K562 (cell line): Measurements from ENCODE around the gene UCN. TPM values are rescaled to one million over a fixed set of nuclear protein-coding genes. Genes with fewer than 3 reads are reported as not detected.

Experiments
- HNRNPL ChIP-seq: fragments of 200-400 bp; formaldehyde crosslinking; IDR thresholded peaks from 2 replicates; pipeline ENCODE4 v1.6.1; 2017; ENCODE audit warnings: low read depth, mild to moderate bottlenecking, low read length
- ZBTB33 ChIP-seq: sonication (generic); formaldehyde crosslinking; IDR thresholded peaks from 2 replicates; pipeline ENCODE4 v1.8.1; 2023; ENCODE audit warnings: mild to moderate bottlenecking, missing genetic modification reagents
- polyA plus RNA-seq, 8 experiments: library from polyadenylated mRNA; depleted of rRNA in 4 of 8; stranded (reverse) in 5 of 8; unstranded in 3 of 8; fragments of >200 nt; fragmentation: Nextera tagmentation in 2 of 8; fragmentation: Illumina TruSeq in 1 of 8; extraction: Ambion mirVana in 2 of 8; extraction: Trizol in 1 of 8; gene quantifications; 2 replicates each; pipeline versions ENCODE4 v1.2.1 to v1.2.3, GENCODE V29; 2011 to 2014; ENCODE audit warnings: inconsistent platforms in 1 of 8, missing spikeins in 1 of 8
- total RNA-seq, 7 experiments: library from RNA; depleted of rRNA in 6 of 7; stranded (reverse); fragments of >200 nt in 6 of 7; fragmentation: Illumina TruSeq in 2 of 7; extraction: Trizol in 2 of 7; gene quantifications; 2 replicates each; pipeline versions ENCODE4 v1.2.1 to v1.2.3, GENCODE V29; 2011 to 2021; ENCODE audit warnings: low replicate concordance in 1 of 7
- TF ChIP-seq, protein P1 (sequence below): fragments of 200-600 bp; sonication (generic); IDR thresholded peaks from one replicate; pipeline ENCODE4 v1.6.1; 2012; ENCODE audit warnings: mild to moderate bottlenecking, low read depth, low read length, inconsistent platforms
- TF ChIP-seq, protein P2 (sequence below), 2 experiments: IDR thresholded peaks; 2 replicates each; pipeline ENCODE4 v1.6.1; 2012; ENCODE audit warnings: improper control_type of control experiment in 2 of 2, low read depth in 2 of 2, low read length in 2 of 2, borderline replicate concordance in 1 of 2
- TF ChIP-seq, protein P3 (sequence below), 3 experiments: fragments of 200-800 bp in 1 of 3; fragments of 250-450 bp in 1 of 3; fragments of 450-650 bp in 1 of 3; sonication (Bioruptor Pico) in 1 of 3; sonication (Bioruptor generic) in 1 of 3; formaldehyde crosslinking in 1 of 3; IDR thresholded peaks; 2 replicates each; pipeline versions ENCODE4 v1.6.1 to v1.8.0; 2016 to 2022; ENCODE audit warnings: mild to moderate bottlenecking in 2 of 3, missing genetic modification characterization in 2 of 3, missing compliant biosample characterization in 1 of 3, moderate library complexity in 1 of 3

UCN gene
- total and polyA plus RNA-seq, 9 of the 15 experiments (the other 6 are each of a cell fraction or from before 2014, with no cell fraction given) = 0.10 to 2.7 (median 0.43) TPM

DNA sequence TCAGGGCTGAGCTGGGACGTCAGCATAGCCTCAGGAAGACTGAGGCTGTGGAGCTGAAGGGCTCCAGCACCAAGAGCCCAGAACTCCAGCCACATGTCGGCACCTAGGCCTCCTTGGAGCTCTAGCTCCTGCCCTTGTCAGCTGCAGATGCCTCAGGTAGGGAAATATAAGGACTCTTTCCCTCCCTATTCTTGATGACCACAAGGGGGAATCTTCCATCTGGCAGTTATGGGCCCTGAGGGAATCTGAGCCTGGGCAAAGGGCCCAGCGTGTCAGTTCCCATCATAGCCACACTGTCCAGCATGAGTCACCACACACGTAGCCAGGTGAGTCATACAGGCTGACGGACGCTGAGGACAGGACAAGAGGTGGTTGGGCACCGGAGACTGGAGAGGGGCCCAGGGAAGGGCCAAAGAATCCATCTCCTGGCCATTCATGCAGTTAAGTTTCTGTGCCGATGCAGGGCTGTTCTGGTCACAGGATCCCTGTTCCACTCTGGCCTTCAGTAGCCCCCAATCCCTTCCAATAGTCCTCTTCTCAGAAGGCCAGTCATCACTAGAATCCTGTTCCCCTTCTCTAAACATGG, 12.8 kb upstream of the UCN start (continued):
- TF ChIP-seq, protein P1, sequence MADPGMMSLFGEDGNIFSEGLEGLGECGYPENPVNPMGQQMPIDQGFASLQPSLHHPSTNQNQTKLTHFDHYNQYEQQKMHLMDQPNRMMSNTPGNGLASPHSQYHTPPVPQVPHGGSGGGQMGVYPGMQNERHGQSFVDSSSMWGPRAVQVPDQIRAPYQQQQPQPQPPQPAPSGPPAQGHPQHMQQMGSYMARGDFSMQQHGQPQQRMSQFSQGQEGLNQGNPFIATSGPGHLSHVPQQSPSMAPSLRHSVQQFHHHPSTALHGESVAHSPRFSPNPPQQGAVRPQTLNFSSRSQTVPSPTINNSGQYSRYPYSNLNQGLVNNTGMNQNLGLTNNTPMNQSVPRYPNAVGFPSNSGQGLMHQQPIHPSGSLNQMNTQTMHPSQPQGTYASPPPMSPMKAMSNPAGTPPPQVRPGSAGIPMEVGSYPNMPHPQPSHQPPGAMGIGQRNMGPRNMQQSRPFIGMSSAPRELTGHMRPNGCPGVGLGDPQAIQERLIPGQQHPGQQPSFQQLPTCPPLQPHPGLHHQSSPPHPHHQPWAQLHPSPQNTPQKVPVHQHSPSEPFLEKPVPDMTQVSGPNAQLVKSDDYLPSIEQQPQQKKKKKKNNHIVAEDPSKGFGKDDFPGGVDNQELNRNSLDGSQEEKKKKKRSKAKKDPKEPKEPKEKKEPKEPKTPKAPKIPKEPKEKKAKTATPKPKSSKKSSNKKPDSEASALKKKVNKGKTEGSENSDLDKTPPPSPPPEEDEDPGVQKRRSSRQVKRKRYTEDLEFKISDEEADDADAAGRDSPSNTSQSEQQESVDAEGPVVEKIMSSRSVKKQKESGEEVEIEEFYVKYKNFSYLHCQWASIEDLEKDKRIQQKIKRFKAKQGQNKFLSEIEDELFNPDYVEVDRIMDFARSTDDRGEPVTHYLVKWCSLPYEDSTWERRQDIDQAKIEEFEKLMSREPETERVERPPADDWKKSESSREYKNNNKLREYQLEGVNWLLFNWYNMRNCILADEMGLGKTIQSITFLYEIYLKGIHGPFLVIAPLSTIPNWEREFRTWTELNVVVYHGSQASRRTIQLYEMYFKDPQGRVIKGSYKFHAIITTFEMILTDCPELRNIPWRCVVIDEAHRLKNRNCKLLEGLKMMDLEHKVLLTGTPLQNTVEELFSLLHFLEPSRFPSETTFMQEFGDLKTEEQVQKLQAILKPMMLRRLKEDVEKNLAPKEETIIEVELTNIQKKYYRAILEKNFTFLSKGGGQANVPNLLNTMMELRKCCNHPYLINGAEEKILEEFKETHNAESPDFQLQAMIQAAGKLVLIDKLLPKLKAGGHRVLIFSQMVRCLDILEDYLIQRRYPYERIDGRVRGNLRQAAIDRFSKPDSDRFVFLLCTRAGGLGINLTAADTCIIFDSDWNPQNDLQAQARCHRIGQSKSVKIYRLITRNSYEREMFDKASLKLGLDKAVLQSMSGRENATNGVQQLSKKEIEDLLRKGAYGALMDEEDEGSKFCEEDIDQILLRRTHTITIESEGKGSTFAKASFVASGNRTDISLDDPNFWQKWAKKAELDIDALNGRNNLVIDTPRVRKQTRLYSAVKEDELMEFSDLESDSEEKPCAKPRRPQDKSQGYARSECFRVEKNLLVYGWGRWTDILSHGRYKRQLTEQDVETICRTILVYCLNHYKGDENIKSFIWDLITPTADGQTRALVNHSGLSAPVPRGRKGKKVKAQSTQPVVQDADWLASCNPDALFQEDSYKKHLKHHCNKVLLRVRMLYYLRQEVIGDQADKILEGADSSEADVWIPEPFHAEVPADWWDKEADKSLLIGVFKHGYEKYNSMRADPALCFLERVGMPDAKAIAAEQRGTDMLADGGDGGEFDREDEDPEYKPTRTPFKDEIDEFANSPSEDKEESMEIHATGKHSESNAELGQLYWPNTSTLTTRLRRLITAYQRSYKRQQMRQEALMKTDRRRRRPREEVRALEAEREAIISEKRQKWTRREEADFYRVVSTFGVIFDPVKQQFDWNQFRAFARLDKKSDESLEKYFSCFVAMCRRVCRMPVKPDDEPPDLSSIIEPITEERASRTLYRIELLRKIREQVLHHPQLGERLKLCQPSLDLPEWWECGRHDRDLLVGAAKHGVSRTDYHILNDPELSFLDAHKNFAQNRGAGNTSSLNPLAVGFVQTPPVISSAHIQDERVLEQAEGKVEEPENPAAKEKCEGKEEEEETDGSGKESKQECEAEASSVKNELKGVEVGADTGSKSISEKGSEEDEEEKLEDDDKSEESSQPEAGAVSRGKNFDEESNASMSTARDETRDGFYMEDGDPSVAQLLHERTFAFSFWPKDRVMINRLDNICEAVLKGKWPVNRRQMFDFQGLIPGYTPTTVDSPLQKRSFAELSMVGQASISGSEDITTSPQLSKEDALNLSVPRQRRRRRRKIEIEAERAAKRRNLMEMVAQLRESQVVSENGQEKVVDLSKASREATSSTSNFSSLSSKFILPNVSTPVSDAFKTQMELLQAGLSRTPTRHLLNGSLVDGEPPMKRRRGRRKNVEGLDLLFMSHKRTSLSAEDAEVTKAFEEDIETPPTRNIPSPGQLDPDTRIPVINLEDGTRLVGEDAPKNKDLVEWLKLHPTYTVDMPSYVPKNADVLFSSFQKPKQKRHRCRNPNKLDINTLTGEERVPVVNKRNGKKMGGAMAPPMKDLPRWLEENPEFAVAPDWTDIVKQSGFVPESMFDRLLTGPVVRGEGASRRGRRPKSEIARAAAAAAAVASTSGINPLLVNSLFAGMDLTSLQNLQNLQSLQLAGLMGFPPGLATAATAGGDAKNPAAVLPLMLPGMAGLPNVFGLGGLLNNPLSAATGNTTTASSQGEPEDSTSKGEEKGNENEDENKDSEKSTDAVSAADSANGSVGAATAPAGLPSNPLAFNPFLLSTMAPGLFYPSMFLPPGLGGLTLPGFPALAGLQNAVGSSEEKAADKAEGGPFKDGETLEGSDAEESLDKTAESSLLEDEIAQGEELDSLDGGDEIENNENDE = no peak
- TF ChIP-seq, protein P2, sequence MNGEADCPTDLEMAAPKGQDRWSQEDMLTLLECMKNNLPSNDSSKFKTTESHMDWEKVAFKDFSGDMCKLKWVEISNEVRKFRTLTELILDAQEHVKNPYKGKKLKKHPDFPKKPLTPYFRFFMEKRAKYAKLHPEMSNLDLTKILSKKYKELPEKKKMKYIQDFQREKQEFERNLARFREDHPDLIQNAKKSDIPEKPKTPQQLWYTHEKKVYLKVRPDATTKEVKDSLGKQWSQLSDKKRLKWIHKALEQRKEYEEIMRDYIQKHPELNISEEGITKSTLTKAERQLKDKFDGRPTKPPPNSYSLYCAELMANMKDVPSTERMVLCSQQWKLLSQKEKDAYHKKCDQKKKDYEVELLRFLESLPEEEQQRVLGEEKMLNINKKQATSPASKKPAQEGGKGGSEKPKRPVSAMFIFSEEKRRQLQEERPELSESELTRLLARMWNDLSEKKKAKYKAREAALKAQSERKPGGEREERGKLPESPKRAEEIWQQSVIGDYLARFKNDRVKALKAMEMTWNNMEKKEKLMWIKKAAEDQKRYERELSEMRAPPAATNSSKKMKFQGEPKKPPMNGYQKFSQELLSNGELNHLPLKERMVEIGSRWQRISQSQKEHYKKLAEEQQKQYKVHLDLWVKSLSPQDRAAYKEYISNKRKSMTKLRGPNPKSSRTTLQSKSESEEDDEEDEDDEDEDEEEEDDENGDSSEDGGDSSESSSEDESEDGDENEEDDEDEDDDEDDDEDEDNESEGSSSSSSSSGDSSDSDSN (IDR thresholded peaks at IDR 0.05; ENCODE audit: borderline replicate concordance in 1 of 2, low read depth in 2 of 2, low read length in 2 of 2) = peak in 1 of 2 experiments; percentile 22; a peak in 1 of 4 replicates
- TF ChIP-seq, protein P3, sequence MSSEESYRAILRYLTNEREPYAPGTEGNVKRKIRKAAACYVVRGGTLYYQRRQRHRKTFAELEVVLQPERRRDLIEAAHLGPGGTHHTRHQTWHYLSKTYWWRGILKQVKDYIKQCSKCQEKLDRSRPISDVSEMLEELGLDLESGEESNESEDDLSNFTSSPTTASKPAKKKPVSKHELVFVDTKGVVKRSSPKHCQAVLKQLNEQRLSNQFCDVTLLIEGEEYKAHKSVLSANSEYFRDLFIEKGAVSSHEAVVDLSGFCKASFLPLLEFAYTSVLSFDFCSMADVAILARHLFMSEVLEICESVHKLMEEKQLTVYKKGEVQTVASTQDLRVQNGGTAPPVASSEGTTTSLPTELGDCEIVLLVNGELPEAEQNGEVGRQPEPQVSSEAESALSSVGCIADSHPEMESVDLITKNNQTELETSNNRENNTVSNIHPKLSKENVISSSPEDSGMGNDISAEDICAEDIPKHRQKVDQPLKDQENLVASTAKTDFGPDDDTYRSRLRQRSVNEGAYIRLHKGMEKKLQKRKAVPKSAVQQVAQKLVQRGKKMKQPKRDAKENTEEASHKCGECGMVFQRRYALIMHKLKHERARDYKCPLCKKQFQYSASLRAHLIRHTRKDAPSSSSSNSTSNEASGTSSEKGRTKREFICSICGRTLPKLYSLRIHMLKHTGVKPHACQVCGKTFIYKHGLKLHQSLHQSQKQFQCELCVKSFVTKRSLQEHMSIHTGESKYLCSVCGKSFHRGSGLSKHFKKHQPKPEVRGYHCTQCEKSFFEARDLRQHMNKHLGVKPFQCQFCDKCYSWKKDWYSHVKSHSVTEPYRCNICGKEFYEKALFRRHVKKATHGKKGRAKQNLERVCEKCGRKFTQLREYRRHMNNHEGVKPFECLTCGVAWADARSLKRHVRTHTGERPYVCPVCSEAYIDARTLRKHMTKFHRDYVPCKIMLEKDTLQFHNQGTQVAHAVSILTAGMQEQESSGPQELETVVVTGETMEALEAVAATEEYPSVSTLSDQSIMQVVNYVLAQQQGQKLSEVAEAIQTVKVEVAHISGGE (CRISPR knock-in tag; IDR thresholded peaks at IDR 0.05) = no peak
- TF ChIP-seq HNRNPL = no peak
- no peak for TF ChIP-seq ZBTB33
